GM20431 (cell line): ENCODE measurements around the gene HSF2BP.
"Not testable (repeated sequence)": the region's sequence is repeated elsewhere in the genome, so short reads cannot be mapped to it uniquely, and the experiment has no call there.

ENCODE experiments used
- in situ Hi-C: fragments of 300-500 bp; cut with MseI, MboI; formaldehyde crosslinking; loops from one replicate; pipeline ENCODE4 v1.15.0; 2020; ENCODE audit warnings: low sequenced_read_pairs; ENCODE audit not compliant: unreplicated experiment

HSF2BP gene

DNA sequence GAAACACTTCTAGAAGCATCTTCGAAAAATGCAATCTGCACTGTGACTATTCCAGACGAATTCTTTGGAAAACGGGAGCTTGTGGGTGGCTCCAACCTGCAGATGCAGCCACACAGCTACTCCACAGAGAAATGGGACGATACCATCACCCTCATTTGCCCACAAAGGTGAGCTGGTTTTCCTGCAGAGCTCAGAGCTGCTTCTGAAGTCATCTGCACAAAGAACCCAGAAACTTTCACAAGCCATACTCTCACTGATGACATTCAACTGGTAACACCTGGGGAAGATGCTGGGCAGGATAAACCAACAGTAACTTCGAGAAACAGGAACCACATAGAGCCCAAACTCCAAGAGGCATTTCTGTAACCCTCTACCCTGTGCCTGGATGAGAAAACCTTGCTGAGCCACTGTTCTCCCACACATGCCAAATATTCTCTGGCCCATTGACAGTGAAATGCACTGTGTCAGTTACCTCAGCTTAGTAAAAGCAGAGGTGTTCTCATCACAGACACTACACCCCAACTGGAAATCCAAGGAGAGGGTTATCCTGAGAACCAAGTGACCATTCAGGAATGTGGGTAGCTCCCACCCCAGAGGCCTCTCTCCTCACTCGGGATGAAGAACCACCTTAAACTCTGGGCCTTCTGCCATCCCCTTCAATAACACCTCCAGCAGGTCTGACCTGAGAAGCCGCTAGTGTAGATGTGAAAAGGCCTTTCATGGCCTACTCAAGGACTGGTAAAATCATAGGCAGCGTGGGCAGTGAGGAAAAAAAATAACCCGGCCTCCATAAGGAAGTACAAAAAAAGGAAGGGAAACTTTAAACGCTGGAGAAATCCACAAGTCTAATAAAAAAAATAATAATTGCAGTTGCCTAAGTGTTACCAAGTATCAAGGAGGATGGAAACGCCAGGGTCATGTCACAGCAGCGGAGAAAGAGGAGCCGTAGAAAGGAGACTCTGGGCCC lies 56.7 kb downstream of the HSF2BP start:
- in situ Hi-C loops: no loop called here

DNA sequence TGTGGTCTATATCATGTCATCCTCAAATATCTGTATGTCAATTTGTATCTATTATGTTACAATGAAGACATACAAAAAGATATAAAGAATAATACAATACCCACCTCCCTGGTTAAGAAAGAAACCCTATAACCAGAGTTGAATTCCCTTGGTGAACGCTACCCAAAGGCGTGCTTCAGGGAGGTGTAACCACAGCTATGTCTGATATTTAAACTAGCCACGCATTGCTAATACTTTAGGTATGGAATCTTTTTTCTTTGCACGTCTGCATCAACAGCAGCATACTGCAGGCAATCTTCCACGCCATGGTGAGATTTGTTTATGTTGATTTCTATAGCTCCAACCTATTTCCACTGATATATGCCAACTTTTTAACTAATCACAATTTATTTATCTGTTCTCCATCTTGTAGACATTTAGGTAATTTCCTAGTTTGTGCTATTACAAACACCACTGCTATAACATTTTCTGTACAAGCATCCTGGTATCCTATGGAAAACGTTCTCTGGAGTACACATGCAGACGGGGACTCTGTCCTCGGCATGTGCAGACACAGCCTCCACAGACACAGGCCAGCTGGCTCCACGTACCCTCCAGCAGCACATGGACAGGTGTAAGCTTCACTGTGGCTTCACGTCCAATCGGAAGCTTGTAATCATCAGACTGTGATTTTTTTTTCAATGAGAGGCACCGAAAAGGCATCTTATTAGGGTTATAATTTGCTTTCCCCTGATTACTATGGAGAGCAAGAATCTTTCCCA lies 58.5 kb downstream of the HSF2BP start:
- in situ Hi-C loops: no loop called here

DNA sequence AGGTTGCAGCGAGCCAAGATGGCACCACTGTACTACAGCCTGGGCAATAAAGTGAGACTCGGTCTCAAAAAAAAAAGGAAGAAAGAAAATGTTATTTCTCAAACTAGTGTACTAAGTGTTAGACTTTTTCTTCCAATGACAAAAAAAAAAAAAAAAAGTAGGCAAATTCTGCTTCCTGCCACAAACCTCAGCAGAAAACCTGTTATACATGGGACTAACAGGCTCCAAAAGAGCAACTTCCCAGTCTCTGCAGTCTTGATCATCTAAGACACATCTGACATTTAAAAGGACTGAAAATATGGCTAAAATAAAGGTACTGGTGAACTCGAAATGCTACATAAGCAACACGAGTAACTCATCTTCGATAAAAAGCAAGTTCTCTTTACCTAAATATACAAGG lies 59.6 kb downstream of the HSF2BP start:
- in situ Hi-C loops: no loop called here

DNA sequence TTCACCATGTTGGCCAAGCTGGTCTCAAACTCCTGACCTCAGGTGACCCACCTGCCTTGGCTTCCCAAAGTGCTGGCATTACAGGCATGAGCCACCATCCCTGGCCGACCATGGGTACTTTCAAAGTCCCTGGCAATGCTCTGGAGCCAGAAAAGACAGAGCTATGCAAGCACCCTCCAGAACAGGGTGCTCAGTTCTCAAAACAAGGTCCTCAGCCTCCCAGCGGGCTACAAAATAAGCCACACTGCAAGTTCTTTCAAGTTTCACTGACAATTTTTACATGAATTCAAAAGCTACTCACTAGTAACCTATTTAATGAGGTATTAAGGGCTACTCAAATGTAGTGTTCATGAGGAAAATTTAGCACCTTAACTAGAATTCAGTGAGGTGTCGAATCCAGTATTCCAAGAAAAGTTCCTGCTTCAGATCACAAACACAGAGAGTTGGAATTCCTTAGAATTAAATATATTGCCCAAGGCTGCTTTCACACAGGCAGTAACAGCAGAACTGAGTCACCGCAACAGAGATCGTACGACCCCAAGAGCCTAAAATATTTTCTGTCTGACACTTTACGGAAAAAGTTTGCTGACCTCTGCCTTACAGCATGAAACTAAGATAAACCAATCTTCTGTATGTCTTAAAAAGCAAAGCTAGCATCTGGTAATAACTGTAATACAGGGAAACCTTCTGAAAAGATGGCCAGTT lies 60.7 kb downstream of the HSF2BP start:
- in situ Hi-C loops: no loop called here

DNA sequence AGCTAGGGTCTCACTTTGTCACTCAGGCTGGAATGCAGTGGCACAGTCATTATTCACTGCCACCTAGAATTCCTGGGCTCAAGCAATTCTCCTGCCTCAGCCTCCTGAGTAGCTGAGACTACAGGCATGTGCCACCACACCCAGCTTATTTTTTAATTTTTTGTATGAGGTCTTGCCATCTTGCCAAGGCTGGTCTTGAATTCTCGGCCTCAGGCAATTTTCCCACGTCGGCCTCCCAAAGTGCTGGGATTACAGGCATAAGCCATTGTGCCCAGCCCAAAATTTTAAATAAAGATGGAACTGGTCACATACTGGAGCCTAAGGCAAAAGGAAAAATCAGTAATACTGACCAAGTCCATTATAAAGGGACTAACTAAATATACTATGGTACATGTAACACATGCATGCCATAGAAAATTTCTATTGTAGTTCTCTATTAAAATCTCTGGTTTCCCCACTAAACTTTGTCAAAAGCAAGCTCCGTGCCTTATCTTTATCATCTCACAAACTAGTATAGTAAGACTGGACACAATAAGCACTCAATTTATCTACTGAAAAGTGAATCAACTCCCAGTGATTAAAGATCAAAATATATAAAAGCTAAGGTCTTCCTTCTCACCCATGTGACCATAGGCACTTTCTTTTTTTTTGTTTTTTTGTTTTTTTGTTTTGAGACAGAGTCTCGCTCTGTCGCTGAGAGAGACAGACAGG lies 61.6 kb downstream of the HSF2BP start:
- in situ Hi-C loops: no loop called here

DNA sequence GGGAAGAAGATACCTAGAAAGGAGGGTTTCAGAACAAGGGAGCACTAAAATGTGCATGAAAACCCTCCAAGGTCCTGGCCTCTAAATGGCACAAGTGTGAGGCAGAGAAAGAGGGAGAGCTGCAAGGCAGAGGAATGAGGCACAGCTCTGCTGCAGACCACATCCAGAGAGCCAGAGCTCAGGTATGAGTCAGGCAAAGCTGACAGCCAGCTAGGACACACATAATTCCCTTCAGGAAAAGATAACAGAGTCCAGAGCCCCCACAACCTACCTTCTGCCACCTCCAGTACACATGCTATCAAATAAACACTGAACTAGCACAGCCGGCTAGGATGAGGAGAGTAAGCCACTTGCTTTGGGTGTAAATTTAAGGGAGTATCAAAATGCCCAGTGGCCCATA lies 62.2 kb downstream of the HSF2BP start:
- in situ Hi-C loops: no loop called here

DNA sequence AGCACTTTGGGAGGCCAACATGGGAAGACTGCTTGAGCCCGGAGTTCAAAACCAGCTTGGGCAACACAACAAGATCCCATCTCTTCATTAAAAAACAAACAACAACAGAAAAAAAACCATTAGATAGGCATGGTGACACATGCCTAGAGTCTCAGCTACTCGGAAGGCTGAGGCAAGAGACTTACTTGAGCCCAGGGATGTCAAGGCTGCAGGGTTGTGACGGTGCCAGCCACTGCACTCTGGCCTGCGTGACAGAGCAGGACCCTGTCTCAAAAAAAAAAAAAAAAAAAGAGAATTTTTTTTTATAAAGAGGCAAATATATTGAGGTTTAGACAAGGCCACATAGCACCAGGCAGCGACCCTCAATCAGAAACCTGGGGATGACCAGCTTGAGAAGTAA lies 62.7 kb downstream of the HSF2BP start:
- in situ Hi-C loops: no loop called here

DNA sequence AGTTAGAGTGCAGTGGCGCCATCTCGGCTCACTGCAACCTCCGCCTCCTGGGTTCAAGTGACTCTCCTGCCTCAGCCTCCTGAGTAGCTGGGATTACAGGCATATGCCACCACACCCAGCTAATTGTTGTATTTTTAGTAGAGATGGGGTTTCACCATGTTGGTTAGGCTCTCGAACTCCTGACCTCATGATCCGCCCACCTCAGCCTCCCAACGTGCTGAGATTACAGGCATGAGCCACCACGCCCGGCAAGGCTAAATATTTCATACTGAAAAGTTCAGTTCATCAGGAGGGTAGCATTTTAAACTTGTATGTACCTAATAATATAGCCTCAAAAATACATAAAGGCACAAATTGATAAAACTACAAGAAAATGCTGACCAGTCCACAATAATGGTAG lies 63.5 kb downstream of the HSF2BP start:
- in situ Hi-C loops: not testable (repeated sequence)

DNA sequence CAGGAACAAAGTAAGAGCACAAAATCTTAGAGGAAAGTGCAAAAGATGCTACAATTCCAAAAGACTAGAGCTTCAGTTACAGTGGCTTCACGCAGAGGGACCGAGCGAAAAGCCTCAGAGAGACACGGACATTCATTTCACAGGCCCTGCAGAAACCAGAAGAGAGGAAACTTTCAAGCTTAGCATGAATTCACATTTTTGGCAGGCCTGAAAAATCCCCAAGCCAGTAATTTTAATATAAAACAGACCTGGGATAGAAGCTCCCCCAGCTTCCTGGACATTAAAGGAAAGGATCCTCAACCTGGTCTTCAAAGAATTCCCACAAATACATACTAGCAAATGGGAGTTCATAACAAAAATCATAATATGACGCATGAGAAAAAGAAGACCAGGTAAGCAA lies 66.2 kb downstream of the HSF2BP start:
- in situ Hi-C loops: no loop called here

DNA sequence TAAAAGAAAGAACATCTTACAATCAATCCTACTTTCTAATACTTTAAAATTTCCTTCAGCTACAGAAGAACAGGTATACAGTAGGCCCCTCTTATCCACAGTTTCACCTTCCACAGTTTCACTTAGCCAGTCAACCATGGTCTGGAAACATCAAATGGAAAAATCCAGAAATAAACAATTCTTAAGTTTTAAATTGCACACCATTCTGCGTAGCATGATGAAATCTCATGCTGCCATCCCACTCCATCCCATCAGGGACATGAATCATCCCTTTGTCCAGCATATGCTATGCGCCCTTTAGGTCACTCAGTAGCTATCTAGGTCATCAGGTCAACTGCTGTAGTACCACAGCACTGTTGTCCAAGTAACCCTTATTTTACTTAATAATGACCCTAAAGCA lies 67.7 kb downstream of the HSF2BP start:
- in situ Hi-C loops: no loop called here

DNA sequence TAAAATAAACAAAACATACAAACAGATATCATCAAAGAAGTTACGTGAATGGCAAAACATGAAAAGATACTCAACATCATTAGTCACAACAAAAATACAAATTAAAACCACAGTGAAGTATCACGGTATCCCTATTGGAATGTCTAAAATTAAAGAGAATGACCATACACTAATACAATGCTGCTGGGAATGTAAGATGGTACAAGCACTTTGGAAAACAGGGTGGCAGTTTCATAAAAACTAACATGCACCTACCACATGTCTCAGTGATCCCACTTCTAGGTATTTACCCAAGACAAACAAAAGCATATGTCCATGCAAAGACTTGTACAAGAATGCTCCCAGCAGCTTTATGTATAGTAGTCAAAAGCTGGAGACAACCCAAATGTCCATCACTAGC lies 69.1 kb downstream of the HSF2BP start:
- in situ Hi-C loops: no loop called here

DNA sequence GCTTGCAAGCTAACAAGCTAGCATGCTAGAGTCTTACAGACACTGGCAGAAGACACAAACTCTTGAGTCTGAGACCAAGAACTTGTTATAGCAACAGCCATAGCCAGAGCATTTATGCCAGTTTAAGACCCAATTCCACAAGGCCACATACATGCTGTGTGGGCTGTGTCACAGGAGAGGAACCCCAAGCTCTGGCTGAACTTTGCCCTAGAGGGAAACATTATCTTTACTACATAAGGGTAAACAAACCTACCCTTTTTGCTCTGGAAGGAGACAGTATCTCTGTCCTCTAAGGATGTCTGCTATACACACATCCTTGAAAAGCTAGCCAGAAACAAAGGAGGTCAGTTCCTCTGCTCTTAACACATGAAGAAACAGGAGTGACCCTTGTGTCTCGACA lies 70.3 kb downstream of the HSF2BP start:
- in situ Hi-C loops: no loop called here

DNA sequence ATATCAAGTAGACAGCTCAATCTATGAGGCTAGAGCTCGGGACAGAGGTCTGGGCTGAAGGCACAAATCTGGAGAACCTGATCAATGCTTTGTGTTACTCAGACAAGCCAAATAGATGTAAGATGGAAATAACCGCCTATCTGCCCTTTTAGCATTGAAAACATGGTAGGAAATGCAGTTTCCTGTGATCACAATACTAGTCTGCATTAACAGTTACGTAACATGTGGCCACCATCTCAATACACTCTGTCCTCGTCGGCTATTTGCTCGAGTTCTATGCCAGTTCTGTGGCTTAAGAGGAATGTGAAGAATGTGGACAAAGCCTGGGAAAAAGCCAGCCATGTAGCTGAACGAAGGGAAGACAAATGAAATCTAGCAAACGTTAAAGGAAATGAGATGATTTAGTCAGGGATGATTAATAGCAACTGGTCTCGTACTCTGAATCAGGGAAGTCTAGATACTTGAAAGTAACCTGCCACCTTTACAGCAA lies 73.3 kb downstream of the HSF2BP start:
- in situ Hi-C loops: no loop called here

DNA sequence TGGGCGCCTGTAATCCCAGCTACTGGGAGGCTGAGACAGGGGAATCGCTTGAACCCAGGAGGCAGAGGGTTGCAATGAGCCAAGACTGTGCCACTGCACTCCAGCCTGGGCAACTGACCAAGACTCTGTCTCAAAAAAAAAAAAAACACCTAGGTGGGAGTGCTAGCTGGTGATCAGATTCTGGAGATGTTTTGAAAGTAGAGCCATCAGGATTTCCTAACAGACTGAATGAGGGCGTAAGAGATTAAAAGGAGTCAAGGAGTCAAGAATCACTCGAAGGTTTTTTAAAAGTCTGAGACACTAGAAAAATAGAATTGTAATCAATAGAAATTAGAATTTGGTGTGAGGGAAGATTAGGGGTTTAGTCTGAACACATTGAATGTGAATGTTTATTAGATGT lies 73.8 kb downstream of the HSF2BP start:
- in situ Hi-C loops: no loop called here

DNA sequence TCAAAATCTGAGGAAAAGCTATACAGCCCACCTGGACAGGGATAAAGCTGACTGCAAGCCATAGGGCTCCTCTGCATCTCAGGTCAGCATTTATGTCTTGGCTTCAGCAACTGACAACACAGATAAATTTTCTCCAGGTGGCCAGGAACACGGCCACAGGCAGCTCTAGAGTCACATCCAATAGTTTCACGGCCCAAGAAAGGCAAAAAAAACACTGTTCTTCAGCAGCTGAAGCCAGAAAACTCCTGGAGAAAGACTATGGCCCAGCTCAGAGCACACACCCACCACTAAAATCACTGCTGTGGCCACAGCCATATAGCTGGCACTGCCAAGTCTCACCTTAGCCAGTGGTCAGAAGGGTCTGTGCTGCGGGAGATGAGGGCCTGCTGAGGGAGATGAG lies 77.8 kb downstream of the HSF2BP start:
- in situ Hi-C loops: no loop called here

DNA sequence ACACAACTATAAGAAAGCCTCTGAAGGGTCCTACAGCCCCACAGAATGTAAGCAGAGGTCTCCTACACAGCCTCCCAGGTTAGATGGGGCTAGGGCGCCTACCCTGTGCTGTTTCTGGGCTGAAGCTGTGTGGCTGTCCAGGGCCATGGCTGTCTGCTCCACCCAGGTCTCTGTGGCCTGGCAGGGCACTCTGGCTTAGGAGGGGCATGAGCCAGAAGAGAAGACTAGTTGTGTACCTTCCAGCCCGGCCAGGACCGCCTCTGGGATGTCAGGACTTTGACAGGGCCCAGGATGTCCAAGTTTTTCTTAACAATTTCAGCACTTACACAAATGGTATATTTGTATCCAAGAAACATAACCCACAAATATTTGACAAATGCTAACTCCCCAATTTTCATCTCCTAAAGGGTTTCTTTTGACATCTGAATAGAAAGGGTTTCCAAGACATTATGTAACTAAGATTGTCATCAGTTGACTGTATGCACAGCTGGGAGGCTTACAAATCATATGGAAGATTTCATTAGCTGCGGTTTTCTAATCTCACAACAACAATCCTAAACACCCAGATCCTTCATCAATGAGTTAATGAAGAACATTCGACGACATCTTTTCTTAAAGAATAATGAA lies 80.5 kb downstream of the HSF2BP start:
- in situ Hi-C loops: no loop called here

DNA sequence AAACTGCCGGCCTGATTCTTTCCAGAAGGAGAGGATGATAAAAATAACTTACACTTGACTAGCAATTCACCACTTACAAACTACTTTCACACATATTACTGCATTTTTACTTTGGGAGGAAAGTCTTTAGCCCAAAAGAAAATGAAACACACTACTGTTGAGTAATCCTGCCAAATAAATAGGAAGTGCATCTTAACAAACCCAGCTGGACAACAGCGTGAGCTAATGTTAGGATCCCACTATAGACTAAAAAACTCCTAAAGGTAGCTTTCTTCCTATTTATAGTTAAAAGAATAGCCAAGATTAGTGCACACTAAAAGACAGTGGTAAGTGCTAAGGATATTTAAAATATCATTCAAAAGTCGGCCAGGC lies 83.8 kb downstream of the HSF2BP start:
- in situ Hi-C loops: no loop called here

DNA sequence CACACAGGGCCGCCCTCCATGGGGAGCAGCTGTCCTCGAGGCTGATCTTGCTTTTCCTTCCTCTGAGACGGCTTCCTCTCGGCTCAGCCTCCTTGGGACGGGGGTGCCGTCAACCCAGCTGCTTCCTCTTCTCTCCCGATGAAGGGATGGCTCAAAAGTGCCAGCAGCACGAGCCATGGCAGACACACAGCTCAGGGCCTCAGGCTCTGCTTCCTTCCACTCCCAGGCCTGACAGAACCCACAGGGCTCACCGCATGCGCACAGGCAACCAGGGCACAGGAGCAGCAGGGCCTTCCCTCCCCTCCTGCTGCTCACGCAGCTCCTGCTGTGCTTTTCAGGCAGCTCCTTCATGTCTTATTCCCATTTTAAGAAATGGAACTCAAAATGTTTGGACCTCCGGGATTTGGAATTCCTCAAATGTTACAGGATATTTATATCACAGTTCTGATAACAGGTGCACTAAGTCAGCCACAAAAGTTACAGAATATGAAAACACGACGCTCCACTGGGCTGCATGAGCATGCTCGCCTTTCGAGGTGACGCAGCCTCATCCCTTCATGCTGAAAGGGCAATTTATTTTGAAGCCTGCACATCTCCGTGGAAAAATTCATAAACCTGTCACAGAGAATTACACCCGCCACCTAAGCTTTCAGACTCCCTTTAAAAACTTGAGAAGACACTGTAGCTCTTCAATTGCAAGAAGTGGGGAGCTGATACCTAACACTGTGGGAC lies 84.4 kb downstream of the HSF2BP start:
- in situ Hi-C loops: no loop called here

DNA sequence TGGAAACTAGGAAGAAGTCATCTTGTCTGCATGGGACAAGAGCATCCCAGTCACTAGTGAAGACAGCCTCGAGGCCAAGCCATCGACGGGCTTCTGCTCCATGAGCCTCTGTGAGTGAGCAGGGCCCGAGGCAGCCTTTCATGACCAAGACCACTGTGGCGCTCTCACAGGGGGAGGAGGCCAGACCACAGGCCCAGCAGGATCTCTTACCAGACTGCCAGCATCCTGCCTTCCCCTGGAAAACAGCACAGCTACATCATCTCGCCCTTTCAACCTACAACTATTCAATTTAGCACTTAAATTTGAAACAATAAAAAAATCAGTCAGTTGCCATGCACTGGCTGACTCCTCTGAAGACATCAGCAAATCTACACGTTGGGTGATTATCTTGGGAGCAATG lies 85.4 kb downstream of the HSF2BP start:
- in situ Hi-C loops: no loop called here
